HG02588 (cell line): ENCODE results near the gene KIAA1210.

Experiments
- ATAC-seq: cut with Tn5 transposase; IDR thresholded peaks from one replicate; pipeline ENCODE4 v1.9.1; 2021; ENCODE audit warnings: mild to moderate bottlenecking, moderate library complexity; ENCODE audit not compliant: unreplicated experiment

The KIAA1210 gene

DNA sequence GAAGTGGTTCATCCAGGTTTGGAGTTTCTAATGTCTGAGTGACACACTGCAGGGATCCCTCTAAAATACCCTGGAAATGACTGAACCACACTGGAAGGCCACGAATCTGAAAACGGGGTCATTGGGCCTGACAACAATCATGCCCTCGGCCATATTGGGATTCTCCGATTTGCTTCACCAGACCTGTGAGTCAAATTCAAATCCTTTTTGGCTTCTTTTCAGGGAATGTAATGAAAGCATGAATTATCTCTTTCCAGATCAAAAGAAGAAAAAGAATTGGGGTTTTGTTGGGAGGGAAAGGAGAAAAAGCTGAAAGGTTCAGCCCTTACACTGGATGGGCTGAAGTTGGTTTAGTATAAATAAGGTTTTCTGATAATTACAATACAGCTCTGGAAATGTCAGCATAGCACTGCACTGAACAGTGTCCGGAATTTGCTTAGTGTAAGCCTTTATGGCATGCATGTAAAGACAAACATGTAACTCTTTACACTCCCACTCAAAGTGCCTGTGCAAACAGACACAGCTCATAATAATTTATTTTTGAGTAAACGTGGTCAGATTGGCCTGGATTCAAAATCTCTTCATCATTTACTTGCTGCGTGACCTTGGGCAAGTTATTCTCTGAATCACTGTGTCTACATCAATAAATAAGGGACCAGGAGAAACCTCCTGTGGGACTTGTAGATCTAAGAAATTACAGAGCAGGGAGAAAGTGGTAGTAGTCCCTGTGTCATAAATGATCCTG lies 33.4 kb downstream of the KIAA1210 start:
- no peak for ATAC-seq

DNA sequence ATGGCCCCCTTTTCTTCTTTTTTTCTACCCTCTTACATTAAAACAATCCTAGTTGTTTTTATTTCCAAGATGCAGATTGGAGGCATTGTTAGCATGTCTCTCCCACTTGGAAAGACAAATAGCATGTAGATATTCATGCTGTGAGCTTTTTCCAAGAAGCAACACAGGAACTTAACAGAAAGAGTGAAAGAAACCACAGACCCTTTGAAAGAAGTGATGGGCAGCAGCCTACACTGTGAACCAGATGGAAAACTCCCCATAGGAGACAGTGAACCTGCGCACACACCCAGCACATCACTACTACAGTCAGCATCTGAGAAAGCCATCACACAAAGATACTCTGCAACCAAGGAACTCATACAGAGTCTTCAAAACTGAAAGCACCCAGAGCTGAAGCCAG lies 37.0 kb downstream of the KIAA1210 start:
- ATAC-seq, result no peak

DNA sequence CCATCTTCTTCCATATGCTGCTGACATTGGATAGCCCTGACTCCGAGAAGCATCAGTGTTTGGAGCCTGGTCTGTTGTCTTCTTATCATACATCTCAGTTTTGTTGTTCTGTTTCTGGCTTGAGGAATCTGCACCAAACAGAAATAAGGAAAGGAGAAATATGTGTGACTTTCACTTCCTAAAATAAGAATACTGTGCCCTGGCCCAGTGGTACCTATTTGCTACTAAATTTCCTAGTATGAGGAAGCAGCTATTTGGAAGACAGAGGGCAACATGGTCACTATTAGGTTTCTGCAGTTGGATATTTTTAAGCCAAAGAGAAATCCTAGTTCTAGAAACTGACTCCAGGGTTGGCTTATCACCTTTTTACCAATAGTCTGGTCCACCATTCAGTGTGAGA lies 38.0 kb downstream of the KIAA1210 start:
- ATAC-seq, result no peak

DNA sequence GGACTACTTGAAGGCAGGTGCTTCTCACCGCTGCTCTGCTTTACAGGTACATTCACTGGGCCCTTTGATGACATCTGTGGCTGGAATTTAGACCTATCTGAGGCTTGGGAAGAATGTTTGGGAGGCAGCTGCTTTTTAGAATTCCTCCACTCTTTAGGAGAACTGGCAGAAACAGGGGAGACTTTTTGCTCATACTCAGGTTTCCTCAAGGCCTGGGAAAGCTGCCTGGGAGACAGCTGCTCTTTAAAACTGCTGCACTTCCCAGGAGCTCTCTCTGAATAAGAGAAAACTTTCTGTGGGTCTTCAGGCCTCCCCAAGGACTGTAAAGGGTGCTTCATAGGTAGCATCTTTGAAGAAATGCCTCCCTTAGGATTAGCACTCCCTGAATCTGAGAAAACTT lies 40.5 kb downstream of the KIAA1210 start:
- no peak for ATAC-seq

DNA sequence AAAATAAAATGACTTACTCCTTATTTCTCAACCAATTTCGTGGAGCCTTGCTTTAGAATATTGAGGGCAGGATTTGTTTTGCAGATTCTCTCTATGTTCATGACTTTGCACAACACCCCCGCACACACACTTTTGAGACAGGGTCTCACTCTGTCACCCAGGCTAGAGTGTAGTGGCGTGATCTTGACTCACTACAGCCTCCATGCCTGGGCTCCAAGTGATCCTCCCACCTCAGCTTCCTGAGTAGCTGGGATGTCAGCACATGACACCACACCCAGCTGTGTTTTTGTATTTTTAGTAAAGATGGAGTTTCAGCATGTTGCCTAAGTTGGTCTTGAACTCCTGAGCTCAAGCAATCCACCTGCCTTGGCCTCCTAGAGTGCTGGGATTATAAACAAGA lies 42.8 kb downstream of the KIAA1210 start:
- ATAC-seq, result no peak

DNA sequence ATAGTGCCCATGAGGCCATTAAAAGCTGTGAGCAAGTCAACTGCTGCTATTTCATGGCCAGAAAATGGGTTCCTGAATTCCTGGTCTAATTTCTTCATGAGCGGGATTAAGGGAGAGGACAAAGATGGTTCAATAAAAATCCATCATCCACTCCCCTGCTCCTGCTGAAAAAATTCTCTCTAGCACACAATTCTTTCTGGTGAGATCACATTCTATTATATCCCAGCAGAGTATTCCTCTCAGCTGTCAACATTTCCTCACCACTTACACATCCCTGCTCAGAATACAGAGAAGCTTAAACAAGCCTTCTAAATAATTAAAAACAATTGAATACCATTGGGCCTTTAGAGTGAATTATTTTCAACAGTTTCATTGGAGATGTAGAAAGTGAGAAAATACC lies 45.3 kb downstream of the KIAA1210 start:
- no peak for ATAC-seq

DNA sequence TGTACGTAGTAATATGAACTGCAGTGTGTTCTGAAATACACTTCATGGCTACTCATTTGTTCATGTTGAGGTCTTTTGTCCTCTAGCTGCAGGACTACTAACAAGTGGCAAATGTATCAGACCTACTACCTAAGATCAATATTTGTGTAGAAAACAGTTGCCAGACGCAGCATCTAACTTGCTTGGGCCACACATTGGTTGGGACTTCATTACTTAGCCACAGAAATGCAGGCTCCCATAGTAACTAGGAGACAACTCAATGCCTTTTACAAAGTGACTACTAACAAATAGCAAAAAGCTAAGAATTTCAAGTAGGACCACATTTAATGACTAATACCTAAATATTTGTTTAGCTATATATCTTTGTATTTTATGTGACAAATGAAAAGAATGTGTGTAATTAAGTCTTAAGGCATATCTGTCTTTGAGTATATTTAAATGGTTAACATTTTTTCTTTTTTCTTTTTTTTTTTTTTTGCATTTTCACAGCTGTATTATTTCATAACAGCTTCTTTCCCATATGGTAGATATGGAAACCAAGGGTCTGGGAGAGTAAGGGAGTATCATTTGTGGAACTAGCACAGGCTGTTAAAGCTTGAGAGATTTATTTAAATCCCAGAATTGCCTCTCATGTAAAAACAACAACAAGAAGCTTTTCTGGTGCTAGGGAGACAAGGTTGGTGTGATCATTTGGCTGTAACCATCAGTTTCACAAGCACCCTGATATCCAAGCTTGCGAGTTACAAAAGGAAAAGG lies 52.2 kb downstream of the KIAA1210 start:
- ATAC-seq, result no peak

DNA sequence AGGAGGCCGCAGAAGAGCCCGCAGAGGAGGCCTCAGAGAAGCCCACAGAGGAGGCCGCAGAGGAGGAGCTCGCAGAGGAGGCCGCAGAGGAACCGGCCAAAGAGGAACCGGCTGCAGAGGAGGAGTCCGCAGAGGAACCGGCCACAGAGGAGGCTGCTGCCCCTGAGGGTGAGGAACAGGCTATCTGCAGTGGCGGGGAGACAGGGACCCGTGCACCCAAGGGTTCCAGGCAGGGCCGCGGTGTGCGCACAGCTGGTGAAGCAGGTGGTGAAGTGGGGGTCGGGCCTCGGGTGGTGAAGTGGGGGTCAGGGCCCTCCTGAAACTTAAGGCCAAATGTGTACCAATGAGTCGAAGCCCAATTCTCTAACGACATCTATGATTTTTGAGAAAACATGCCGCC lies 53.7 kb downstream of the KIAA1210 start:
- no peak for ATAC-seq

DNA sequence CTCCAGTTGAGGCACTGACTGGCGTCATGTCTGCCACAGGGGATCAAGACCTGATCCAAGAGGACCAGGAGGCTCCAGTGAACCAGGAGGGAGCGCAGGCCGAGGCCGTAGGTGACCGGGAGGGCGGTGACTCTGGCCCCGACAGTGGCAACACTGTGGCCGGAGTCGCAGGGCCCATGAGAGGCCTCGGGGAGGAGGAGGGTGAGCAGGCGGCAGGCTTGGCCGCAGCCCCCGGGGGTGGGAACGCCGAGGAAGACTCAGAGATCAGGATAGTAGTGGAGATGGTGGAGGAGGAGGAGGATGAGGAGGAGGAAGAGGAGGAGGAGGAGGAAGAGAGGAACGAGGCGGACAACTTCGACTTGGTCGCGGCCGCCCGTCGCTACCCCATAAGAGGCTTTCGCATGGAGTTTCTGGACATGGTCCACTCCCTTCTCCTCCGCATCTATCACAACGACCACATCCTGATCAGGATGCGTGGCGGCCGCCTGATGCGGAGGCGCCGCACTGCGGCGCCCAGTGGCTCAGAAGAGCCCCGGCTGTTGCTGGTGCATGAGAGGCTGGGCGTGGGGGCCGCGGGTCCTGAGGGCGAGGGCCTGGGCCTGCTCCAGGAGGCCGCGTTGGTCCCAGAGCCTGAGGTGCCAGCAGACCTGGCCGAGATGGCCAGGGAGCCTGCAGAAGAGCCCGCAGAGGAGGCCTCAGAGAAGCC lies 54.3 kb downstream of the KIAA1210 start:
- no peak for ATAC-seq

DNA sequence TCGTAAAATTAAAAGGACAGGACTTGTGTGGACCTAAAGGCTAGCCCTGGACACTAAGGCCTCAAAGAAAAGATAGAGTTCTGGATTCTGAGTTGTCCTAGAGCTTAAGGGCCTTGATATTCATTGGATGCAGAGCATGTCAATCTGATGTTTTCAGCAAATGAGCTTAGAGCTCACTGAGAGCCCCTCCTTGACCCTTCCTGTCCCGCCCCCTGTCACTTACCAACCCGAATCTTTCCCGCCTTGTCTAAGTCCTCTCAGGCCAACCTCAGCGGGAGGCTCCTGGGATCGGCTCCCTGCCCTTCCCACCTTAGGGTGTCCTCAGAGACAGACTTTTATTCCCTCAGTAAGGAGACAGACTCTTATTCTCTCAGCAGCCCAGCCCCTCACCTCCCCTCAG lies 54.9 kb downstream of the KIAA1210 start, which contains the start of gene CT47C1:
Gene CT47C1 (plus strand): TSS at position 250 of the 400 bp plus-strand sequence. CDS start 233 bp downstream, outside the sequence.
- no peak for ATAC-seq

DNA sequence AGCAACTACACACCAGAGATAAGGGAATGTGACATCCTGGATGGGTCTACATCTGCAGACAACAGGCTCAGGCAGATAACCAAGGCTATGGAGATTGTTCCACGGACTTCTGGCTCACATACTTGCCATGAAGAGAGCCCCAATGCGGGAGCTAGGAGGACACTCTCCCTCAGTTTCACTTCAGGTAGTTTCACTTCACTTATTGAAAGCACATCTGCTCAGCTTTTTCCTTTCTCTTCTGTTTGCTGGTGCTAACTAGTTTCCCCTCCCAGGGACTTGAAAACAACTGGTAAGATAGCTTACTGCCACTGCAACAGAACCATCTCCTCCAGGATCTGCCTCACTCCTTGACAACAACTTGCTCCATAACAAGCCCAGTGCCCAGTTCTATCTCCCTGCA lies 56.2 kb downstream of the KIAA1210 start:
- peak; percentile 64 for ATAC-seq

DNA sequence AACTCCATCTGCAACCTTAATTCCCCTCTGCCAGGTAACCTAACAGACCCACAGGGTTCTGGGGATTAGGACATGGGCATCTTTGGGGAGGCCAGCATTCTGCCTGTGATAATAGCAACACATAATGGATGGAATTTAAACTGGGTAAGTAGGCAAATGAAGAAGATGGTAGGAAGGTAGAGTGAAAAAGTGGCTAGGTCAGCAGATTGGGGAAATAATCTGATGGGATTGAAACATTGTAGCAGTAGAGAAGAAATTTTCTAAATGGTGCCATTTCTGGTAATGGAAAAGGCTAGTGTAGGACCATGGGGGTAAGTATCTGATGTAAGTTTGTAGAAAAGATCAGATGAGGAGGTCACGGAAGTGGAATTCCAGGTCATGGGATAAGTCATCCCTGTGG lies 57.9 kb downstream of the KIAA1210 start:
- no peak for ATAC-seq

DNA sequence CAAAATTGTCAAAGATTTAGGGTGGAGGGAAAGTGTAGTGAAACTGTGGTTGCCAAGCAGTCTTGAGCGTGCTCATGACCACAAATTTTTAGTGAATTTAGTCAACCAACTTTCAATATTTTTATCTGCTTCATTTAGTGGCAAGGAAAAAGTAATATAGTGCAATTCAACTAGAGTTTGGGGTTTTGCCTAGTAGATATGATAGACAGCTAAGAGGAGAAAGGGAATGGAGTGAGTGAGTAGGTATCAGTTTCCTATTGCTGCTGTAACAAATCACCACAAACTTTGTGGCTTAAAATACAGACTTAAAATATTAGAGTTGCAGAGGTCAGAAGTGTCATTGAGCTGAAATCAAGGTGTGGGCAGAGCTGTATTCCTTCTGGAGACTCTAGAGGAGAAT lies 58.5 kb downstream of the KIAA1210 start:
- ATAC-seq, result no peak

DNA sequence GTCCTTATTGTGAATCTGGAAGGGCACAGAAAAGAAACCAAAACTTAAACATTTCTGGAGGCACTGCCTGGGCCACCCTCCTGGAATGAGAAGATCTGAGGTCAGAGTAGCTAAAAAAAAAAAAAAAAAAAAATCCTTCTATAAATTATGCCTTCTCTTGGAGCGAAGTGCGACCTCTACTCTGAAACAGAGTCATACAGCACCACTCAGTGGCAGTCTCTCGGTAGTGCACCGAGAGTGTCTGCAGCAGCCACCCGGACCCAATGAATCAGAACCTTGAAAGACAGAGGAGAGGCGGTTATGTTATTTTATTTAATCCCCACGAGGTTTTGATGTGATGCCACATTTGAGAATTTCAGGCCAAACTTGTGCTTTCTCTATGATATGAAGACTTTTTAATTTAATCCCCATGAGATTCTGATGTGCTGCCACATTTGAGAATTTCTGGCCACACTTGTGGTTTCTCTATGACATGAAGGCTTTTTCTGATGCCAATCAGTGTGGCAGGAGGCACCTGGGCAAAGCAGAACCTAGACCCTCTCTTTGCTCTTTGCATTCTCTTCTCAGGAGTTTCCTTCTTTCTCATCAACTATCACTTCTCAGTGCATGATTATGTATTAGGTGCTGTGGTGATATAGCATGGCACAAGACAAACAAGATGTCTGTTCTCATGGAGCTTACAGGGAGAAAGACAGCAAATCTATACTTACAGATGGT lies 60.4 kb downstream of the KIAA1210 start:
- no peak for ATAC-seq

DNA sequence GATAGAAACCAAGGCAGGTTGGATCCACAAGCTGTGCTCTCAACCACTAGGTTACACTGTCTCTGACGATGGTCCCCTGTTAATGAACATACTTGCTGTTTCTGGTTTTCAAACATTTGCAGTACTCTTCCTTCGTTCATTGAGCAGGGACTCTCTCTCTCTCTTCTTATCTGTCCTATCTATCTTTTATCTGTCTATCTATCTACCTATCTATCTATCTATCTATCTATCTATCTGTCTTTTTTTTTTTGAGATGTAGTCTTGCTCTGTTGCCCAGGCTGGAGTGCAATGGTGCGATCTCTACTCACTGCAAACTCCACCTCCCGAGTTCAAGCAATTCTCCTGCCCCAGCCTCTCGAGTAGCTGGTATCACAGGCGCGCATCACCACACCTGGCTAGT lies 64.2 kb downstream of the KIAA1210 start:
- no peak for ATAC-seq

DNA sequence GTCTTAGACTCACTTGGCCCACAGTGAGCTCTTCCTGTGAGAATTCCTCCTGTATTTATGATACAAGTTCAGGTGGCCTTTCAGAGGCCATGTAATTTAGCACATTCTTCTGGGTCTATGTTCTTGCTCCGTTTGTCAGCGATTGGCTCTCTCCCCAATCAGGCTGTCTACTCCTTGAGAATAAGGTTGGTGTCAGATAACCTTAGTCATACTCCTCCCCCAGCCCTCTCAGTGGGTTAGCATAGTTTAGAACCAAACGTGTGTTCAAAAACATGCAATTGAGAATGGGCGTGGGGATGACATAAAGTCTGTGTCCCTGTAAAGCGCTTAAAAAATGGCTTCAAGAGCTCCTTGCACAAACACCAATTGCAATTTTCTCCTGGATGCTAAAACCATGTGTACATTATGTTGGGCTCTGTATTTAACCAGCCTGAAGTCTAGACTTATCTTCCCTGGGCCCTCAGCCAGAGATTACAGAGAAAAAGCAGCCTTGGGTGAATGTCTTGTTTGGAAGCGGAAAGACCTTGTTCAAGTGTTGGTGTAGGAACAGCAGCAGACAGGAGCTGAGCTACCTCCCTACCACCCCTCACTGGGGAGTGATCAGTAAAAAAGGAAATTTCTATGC lies 64.8 kb downstream of the KIAA1210 start:
- ATAC-seq, result no peak

DNA sequence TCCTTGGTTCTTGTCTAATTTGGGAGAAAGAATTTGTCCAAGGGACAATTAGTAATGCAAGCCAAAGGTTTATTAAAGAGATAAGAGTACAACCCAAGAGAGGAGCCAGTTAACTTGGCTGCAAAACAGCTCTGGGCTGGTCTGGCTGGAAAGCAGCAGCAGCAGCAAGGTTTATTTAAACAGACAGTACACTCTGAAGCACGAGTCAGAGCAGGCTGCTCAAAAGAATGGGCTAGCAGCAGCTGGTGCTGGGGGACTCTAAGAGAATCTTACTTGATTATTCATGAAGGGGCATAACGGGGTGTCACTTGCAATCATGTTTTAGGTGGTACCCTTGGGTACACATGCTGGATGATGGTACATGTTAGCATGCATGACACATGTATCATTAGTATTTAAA lies 71.9 kb downstream of the KIAA1210 start:
- ATAC-seq, result no peak

DNA sequence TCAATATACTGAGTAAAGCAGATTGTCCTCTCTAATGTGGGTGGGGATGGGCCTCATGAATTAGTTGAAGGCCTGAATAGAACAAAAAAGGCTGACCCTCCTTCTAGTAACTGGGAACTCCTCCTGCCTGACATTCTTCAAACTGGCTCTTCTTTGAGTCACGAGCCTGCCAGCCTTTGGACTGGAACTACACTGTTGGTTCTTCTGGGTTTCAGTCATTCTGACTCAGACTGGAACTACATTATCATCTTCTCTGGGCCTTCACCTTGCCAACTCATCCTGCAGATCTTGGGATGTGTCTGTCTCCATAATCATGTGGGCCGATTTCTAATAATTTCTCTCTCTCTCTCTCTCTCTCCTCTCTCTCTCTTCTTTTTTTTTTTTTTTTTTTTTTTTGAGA lies 81.7 kb downstream of the KIAA1210 start:
- no peak for ATAC-seq

DNA sequence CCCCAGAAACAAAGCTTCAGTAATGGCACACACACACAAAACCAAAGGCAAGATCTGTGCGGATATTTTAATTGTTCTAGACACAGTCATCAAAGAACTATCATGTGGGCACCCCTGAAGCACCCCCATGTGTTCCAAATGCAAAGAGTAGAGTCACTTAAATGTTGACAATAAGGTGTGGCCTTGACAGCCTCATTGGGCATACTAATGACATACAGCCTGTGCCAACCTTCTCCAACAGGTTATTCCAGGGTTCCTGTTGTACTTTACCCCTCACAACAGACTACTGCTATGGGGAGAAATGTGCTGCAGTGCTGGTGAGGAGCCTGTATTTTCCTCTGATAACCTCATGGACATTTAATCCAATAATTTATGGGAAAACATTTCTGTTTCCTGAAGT lies 84.6 kb downstream of the KIAA1210 start:
- ATAC-seq, result no peak

DNA sequence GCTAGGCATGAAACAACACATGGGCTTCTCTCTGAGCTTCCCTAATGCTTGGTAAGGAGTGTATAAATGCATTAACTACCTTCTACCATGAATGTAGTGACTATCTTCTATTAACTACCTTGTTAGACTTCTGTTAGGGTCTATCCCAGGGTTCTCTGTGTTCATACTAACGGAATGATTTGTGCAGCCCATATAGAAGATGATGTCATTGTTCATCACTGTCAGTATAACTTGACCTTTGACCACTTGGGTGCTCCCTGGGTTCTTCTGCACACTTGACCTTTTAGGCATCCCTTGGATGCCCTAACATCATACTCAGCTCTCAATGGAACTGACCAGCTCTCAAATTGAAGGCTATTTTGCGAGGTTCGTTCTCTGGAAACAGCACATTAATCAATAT lies 85.6 kb downstream of the KIAA1210 start:
- no peak for ATAC-seq

DNA sequence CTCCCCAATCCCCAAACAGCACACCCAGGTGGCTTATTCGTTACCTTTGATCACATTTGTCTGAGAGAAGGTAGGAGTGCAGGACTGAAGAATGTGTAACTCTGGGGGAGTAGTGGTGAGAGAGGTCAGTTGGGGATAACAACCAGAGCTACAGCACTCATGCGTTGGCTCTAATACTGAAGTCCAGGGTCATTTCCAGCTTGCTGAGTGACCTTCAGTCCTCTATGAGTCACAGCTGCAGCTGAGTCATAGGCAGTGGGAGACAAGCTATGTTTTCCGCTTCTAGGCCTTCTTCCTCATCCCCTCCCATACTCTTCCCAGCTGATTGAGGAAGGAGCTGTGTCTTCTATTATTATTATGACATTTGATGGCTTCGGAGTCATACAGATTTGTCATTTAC lies 86.4 kb downstream of the KIAA1210 start:
- no peak for ATAC-seq
